Stimulated activated CD8-positive, alpha-beta memory T cell treated with anti-CD3 and anti-CD28 coated beads, Interleukin-4, amount 100 ng/mL, for 1 hour (primary cell): ENCODE results near the gene PRKCSH.
"Not testable (repeated sequence)": the region's sequence is repeated elsewhere in the genome, so short reads cannot be mapped to it uniquely, and the experiment has no call there.

ENCODE experiments used
- DNase-seq, 2 donors: peaks; one replicate each; pipeline ENCODE4 v3.0.0-alpha.2; 2020; ENCODE audit warnings: low read depth in 2 of 2, low spot score in 1 of 2

The PRKCSH gene

DNA sequence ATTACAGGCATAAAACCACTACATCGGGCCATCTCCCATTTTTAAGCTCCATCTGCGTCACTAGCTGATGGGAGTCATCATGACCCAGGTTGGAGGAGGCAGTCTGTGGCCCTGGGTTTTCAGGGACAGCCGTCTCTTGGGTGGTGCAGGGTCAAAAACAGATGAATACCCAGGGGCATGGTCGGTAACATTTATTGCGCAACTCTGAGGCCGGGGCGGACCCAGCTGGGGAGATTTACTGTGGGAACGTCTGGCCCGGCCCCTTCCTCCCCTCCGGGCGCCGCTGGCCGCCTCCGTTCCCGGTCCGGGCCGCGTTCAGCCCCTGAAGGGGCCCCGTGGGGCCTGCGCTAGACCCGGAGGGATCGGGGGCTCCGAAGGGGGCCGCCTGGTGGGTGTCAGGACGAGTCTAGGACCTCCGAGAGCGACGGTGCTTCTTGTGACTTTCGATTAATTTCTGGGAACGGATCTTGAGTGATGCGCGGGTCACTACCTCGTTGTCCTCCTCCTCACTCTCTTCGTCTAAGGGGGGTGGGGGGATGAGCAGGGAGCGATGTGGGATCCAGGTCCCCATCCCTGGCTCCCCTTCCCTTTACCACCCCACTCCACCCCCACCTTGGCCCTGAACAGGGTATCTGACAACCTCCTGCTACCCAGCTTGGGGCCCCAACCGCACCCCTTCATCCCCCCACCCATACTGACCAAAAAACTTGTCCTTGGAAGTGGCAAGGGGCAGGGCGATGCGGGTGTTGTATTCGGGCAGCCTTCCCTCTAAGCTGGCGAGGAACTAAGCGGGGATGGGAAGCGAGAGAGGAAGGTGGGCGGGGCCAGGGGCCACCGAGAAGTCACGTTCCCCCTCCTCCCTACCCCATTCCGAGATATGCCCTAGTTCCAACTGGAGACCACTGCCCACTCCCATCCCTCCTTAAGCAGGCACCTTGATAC lies 14.7 kb upstream of the PRKCSH start:
- no peak for DNase-seq

DNA sequence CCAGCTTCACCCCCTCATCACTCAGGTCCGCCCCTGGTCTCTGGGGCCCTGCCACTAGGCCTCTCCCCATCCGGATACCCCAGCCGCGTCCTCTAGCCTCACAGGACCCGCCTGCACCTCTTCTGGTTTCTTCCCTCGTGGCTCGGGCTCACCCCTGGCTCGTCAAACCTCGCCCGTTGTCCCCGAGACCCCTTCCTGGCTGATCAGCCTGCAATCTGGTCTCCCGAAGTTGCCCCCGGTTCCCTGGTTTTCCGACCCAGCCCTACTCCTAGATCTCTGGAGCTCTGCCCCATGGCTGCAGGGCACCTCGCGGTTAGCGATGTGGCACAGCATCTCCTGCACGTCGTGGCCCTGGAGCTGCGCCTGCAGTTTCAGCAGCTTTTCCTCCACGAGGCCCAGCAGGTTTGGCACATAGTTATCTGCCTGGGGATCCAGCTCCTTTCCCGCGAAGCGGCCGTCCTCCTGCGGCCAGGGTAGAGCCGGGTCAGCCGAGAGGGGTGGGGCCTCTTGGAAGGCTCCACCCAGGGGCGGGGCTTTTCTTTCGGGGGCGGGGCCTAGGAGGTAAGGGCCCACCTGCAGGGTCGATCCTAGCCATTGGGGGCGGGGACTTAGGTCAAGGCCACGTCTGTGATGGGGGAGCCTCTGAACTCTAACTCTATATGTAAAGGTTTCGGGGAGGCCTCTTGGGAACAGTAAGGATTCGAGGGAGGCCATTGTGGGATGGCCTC lies 13.9 kb upstream of the PRKCSH start:
- no peak for DNase-seq

DNA sequence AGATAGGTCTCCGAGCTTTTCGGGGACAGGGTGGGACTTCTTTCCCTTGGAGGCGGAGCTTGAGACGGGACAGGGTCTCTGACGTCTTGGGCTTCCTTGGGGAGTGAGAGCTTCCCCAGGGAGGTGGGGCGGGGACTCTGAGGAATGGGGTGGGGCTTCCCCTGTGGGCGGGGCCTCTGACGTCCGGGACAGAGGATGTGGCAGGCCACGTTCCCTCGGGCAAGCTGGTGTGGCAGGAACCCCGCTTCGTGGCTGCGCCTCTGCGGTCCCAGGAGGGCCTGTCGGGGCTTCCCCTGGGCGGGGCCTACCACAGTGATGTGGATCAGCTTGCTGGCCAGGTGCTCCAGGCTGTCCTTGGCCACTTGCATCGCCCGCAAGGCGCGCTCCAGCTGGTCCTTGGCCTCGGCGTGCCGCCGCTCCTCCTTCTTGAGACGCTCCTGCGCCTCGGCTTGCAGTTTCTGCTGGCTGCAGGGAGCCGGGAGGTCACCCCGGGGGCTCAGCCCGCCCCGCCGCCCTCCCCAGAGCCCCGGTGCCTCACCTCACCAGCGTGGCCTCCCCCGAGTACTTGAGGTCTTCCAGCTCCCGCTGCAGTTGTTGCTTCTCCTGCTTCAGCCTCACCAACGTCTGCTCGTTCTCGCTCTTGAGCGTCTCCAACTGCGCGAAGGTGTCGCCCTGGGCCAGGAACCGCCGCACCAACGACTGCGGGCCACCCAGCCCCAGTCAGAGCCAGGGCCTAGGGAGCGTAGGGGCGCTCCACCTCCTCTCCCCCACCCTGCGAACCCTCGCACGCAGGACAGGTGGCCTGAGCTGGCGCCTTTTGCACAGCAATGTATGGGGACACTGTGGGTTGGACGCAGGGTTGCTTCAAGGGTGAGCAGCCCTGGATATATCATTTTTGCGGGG lies 13.0 kb upstream of the PRKCSH start:
- peak in 1 of 2 donors; percentile 38 for DNase-seq

DNA sequence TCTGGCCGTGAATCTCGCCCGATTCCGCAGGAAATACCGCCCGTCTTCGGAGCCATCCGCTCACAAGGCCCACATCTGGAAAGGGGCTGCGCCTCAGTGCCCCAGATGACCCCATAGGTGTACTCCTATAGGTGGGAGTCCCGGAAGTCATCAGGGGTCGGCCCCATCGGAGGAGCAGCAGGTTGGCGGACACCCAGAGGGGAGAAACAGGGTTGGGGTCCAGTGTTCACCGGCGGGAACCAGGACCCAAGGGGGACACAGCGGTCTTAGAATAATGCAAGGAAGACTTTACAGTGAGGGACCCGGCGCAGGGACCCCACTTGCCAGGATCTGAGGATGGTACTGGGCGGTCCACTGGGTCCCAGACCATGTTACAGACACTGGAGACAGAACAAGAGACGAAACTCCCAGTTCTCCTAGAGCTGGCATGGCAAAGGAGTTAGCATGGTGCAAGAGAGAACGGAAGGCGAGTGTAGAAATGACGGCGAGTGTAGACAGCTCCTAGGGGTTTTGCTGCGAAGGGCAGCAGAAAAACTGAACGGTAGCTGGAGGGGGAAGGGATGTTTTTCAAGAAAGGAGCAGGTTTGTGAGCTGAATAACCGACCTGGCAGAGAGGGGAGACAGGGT lies 12.2 kb upstream of the PRKCSH start:
- no peak for DNase-seq

DNA sequence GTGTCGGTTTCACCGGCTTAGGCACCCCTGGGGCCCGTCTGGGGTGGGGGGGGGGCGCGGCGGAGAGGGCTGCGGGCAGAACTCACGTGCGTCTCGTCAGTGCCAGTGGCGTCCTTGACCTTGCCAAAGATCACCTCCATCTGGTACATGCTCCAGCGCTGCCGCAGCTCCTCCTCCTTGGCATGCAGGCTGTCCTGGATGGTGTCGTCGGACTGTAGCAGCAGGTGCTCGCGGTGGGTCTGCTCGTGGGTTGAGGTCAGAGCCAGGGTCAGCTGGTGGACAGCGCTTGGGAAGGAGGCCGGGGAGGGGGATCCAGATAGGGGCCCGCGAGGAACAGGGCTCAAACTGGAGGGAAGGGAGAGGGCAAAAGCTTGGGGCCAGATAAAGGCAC lies 11.6 kb upstream of the PRKCSH start:
- no peak for DNase-seq

DNA sequence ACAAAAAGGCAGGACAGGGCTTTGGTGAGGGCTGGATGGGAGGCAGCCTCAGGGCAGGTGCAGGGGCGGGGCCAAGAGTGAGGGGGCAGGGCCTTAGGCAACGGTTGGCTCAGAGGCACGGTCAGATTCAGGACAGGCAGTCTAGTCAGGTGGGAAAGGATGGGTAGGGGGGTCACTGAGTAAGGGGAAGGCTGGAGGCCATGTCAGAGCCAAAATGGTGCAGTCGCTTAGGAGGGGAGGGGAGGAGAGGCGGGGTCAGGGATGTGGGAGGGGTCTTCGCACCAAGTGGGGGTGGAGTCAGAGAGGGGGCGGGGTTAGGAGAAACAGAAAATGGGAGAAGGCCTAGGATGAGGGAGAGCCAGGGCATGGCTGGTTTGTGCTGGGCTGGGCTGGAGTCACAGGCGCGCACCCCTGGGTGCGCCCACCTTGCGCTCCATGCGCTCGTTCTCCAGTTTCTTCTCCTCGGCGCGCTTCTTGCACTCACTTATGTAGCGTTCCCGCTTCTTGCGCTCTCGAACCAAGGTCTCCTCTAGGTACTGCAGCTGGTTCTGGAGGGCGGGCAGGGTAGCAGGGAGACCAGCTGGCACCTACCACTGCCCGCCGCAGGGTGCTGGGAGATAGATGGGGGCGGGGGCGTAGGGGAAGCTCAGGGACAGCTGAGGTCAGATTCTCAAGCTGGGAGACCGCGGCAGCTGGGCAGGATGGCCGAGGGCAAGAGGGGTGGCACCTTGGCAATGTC lies 9.5 kb upstream of the PRKCSH start:
- no peak for DNase-seq

DNA sequence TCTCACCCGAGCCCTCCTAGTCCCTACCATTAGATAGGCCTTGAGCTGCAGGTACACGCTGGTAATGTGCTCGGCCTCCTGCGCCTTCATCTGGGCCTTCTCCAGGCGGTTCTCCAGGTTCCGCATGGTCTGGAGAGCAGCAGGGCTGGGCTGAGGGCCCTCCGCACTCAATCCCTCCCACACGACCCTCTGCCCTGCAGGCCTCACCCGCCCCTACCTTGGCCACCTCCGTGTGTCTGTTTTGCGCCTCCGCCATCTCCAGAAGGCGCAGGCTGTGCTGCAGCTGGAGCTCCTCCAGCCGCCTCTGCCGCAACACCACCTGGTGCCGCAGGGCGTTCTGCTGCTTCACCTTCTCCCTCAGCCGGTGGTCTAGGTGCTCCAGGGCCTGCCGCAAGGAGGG lies 8.8 kb upstream of the PRKCSH start:
- DNase-seq, result no peak

DNA sequence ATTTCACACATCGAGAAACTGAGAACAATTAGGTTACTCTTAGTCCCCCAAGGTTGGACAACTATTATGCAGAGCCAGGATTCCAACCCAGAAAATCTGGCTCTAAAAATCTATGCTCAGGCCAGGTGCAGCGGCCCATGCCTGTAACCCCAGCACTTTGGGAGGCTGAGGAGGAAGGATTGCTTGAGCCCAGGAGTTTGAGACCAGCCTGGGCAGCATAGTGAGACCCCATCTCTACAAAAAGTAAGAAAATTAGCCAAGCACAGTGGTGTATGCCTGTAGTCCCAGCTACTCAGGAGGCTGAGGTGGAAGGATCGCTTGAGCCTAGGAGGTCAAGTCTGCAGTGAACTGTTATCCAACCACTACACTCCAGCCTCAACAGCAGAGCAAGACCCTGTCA lies 1.9 kb upstream of the PRKCSH start:
- DNase-seq, result not testable (repeated sequence)

DNA sequence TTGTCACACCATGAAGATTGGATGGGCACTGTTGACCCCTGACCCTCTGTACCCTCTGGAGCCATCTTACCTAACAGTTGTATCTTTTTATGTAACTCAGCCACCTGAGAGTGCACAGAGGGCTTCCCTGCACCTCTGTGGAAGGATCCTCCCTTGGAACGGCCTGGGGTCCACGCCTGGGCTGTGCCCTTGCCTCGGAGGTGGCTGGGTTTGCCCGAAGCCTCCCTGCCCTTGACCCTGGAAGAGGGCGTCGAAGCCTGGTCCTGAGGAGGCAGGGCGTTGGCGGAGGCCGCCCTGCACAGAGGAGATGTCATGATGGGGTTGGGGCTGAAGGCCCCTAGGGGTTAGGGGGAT lies 755 bp upstream of the PRKCSH start:
- no peak for DNase-seq

DNA sequence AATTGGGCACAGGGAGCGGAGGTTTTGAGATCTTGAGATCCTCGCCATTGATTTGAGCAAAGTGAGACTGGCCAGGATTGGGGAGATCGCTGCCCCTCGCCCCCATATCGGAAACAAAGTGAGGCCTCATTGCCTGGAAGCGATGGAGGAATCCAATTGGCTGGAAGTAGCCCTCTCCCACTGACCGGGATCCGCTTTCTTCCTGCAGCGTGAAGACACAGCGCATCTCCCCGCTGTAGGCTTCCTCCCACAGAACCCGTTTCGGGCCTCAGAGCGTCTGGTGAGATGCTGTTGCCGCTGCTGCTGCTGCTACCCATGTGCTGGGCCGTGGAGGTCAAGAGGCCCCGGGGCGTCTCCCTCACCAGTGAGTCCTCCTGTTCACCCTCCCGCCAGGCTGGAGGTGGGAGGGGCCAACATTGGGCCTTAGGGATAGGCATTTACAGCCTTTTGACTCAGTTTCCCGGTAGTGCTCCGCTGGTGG lies 438 bp downstream of the PRKCSH start:
- DNase-seq, result no peak

DNA sequence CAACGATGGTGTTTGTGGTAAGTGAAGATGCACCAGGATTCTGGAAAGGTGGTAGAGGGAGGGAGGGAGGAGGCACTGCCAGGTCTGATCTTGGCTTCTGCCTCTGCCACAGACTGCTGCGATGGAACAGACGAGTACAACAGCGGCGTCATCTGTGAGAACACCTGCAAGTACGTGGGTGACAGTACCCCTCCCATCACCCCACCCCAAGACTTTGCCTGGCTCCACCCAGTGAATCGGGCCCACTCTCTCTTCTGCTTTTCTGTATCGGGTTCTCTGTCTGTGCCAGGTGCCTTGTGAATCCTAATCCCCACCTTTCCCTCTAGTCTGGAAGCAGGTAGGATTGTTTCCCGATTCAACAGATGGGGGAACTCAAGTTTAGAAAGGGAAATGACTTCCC lies 2.5 kb downstream of the PRKCSH start:
- no peak for DNase-seq

DNA sequence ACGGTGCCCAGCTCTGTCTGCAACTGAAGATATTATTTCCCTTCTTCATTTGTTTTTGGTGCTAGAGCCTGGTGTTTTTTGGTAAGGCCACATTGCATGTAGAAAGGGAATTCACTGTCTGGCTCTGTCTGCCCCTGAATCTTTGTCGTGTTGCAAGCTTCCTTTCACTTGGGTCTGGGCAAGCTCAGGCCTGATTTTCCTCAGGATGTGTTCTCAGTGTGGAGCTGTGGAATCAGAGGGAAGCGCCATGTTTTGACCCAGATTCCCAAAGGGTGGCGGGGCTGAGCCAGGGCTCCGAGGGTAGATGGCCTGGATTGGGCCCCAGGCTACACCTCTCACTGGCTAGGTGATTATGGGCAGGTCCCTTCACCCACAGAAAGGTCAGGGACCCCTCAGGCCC lies 8.6 kb downstream of the PRKCSH start:
- no peak for DNase-seq

DNA sequence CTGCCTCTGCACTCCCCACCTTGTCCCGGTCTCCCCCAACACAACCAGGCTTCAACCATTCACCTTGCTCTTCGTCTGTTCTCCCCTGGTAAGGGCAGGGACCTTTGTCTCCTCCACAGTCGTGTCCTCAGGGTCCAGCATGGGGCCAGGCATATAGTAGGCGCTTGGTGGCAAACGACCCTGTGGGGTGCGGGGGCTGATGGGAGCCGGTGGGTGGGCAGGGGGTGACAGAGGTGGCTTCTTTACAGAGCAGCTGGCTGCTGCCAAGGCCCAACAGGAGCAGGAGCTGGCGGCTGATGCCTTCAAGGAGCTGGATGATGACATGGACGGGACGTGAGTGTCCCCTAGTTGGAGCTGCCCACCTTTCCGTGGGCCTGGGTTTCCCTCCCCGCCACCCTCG lies 9.7 kb downstream of the PRKCSH start:
- DNase-seq, result no peak

DNA sequence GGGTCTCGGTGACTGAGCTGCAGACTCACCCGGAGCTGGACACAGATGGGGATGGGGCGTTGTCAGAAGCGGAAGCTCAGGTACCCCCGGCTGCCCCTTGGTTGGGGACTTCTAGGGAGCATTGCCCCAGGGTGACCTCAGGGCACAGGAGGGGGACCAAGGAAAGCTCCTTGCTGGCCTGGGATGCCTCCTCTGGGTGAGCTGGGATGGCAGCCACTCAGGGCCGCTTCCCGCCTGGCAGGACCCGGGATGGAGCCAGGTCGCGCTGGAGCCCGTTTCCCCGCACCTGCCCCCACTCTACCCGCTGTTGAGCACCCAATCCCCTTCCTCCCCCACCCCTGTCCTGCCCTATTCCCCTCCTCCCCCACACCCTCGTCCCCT lies 10.8 kb downstream of the PRKCSH start:
- no peak for DNase-seq

DNA sequence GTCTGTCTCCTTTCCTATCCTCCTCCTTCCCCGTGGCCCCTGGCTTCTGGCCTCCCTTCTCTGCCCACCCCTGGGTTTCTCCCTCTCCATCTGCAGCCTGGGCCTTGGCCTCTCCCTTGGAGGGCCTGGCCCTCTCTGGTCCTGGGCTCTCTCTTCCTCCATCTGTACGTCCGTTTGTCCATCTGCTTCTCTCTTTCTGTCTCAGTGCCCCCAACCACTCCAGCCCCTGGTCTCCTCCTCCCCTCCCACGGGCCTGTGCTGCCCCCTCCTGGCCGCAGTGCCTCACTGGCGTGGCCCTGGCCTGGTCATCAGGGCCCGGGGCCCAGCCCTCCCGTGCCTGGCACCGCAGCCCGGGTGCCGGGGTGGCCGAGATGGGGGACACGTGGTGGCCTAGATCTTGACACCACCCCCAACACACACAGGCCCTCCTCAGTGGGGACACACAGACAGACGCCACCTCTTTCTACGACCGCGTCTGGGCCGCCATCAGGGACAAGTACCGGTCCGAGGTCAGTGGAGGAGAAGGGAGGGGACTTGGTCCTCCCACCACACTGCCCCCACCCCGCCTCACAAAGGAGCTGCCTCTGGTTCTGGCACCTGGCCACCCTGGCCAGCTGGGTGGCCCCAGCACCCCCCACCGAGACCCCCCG lies 11.3 kb downstream of the PRKCSH start:
- DNase-seq, result no peak

DNA sequence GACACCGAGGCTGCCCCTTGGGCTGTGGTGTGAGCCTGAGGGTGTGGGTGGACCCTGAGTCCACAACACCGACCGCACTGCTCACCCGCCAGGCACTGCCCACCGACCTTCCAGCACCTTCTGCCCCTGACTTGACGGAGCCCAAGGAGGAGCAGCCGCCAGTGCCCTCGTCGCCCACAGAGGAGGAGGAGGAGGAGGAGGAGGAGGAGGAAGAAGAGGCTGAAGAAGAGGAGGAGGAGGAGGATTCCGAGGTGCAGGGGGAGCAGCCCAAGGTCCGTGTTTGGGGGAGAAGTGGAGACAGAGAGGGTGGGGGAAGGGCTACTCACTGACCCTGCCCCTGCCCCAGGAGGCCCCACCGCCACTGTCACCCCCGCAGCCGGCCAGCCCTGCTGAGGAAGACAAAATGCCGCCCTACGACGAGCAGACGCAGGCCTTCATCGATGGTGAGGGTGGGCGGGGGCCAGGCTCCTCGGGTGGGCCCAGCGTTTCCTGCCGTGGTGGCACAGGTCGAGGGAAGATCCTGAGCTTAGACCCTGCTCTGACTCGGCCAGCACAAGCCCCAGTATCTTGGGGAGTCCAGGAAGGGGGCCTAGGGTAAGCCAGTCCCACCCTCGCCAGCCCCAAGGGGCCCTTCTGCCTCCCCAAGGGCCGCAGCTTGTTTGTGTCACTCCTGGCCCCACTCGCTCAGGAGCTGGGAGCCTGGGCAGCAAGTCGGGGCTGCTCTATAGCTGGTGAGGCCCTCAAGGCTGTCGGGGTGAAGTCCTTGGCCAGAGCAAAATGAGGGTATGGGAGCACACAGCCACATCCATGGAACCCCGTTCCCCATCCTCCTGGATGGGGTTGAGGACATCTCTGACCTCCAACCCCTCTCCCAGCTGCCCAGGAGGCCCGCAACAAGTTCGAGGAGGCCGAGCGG lies 12.2 kb downstream of the PRKCSH start:
- no peak for DNase-seq

DNA sequence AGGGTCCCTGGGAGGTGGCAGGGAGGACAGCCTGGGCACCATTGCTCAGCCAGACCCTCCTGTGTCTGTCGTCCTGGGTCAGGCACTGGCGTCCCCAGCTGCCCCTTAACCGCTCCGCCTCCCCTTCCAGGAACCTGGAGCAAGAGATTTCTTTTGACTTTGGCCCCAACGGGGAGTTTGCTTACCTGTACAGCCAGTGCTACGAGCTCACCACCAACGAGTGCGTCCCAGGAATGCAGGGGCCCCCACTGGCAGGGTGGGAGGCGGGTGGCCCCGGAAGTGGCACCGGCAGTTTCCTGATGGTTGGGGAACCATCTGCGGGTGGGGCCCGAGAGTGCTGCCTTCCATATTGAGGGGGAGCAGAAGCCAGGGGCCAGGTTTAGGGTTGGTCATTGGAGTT lies 13.0 kb downstream of the PRKCSH start:
- DNase-seq, result no peak

DNA sequence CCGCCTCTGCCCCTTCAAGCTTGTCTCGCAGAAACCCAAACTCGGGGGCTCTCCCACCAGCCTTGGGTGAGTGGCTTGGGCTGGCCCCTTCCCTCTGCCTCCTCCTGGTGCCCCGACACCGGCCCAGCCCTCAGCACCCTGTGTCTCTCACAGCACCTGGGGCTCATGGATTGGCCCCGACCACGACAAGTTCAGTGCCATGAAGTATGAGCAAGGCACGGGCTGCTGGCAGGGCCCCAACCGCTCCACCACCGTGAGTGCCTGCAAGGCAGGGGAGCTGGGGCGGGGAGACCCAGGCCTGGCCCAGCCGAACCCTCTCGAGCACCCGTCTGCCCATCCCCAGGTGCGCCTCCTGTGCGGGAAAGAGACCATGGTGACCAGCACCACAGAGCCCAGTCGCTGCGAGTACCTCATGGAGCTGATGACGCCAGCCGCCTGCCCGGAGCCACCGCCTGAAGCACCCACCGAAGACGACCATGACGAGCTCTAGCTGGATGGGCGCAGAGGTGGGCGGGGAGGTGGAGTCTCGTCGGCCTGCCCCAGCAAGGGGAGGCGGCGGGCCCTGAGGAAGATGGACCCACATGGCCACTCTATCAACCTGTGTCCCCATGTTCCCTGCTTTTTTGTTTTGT lies 13.6 kb downstream of the PRKCSH start:
- DNase-seq, result no peak
